OCI-LY7 (cell line): ENCODE measurements around the gene B4GAT1. TPM values are rescaled to one million over a fixed set of nuclear protein-coding genes. Genes with fewer than 3 reads are reported as not detected.

Experiments used
- BruUV-seq: library from RNA; stranded (reverse); fragments of 400-500 nt; replicated peaks from 2 replicates; lab custom pipeline; 2021; lab: Mats Ljungman, UMichigan
- CTCF ChIA-PET: fragments of 300-600 bp; sonication (Branson Sonifier 250); formaldehyde crosslinking; loops from one replicate; lab custom pipeline; 2022; ENCODE audit warnings: antibody characterized with exemption; ENCODE audit not compliant: unreplicated experiment; lab: Charles Lee
- POLR2A ChIA-PET: fragments of 300-600 bp; sonication (Branson Sonifier 250); formaldehyde crosslinking; loops from one replicate; lab custom pipeline; 2022; ENCODE audit warnings: antibody characterized with exemption; lab: Charles Lee
- DNase-seq: peaks from one replicate; pipeline ENCODE4 v3.0.0-alpha.2; 2015; ENCODE audit warnings: low spot score
- H2AFZ ChIP-seq: fragments of 200-600 bp; sonication (generic), shearing (Covaris generic); 2 replicates; pipeline ENCODE4 v1.6.1; 2014; ENCODE audit warnings: mild to moderate bottlenecking, antibody characterized with exemption, low read length, moderate library complexity
- H3K27ac ChIP-seq: fragments of 200-600 bp; sonication (generic); 2 replicates; pipeline ENCODE4 v1.5.1; 2014; ENCODE audit warnings: mixed run types, low read depth, mild to moderate bottlenecking, moderate library complexity, low read length, inconsistent platforms; ENCODE audit not compliant: poor library complexity, severe bottlenecking
- H3K36me3 ChIP-seq: fragments of 200-600 bp; sonication (generic); 2 replicates; pipeline ENCODE4 v1.6.1; 2014; ENCODE audit warnings: mild to moderate bottlenecking, antibody characterized with exemption, low read length, moderate library complexity, mixed read lengths; ENCODE audit not compliant: insufficient read depth
- H3K4me1 ChIP-seq: fragments of 200-600 bp; sonication (generic); 2 replicates; pipeline ENCODE4 v1.5.1; 2014; ENCODE audit warnings: mild to moderate bottlenecking, low read length; ENCODE audit not compliant: insufficient read depth, poor library complexity, severe bottlenecking
- H3K4me2 ChIP-seq: fragments of 200-600 bp; sonication (generic); 2 replicates; pipeline ENCODE4 v1.6.1; 2014; ENCODE audit warnings: mild to moderate bottlenecking, low read length
- H3K4me3 ChIP-seq: fragments of 200-600 bp; sonication (generic); 2 replicates; pipeline ENCODE4 v1.5.1; 2014; ENCODE audit warnings: mild to moderate bottlenecking, low read depth, low read length; ENCODE audit not compliant: poor library complexity, severe bottlenecking
- H3K79me2 ChIP-seq: fragments of 200-600 bp; sonication (generic); 2 replicates; pipeline ENCODE4 v1.6.1; 2016; ENCODE audit warnings: low read depth, mild to moderate bottlenecking, low read length, moderate library complexity, mixed read lengths; ENCODE audit not compliant: insufficient read depth
- H3K9me2 ChIP-seq: fragments of 200-600 bp; sonication (generic); 2 replicates; pipeline ENCODE4 v1.6.1; 2016; ENCODE audit warnings: mild to moderate bottlenecking, low read length, mixed read lengths; ENCODE audit not compliant: insufficient read depth
- H3K9me3 ChIP-seq: fragments of 200-600 bp; sonication (generic); 2 replicates; pipeline ENCODE4 v1.6.1; 2014; ENCODE audit warnings: mild to moderate bottlenecking, mixed run types, low read length, mixed read lengths
- H4K20me1 ChIP-seq: fragments of 200-600 bp; sonication (generic); 2 replicates; pipeline ENCODE4 v1.6.1; 2014; ENCODE audit warnings: mild to moderate bottlenecking, antibody characterized with exemption, low read length, moderate library complexity, mixed read lengths; ENCODE audit not compliant: insufficient read depth
- EZH2phosphoT487 ChIP-seq: fragments of 200-600 bp; sonication (generic); IDR thresholded peaks from 2 replicates; pipeline ENCODE4 v1.6.1; 2018; ENCODE audit warnings: low read depth, borderline replicate concordance, mild to moderate bottlenecking, mixed run types, antibody characterized with exemption, low read length, moderate library complexity, mixed read lengths
- intact Hi-C: fragments of 100-400 bp; cut with micrococcal nuclease; formaldehyde crosslinking; loops from one replicate; pipeline ENCODE4 v1.10.0; 2022; ENCODE audit not compliant: unreplicated experiment
- total RNA-seq, 2 experiments: library from RNA; depleted of rRNA in 1 of 2; stranded (reverse); fragments of >200 nt in 1 of 2; shearing (Covaris generic) in 1 of 2; gene quantifications; 2 replicates each; pipeline ENCODE4 v1.2.3, GENCODE V29; 2014 to 2022
- TF ChIP-seq, protein P1 (sequence below): fragments of 200-600 bp; sonication (generic); conservative IDR thresholded peaks from 2 replicates; pipeline ENCODE4 v1.5.1; 2014; ENCODE audit warnings: mild to moderate bottlenecking, antibody characterized with exemption, low read length, moderate library complexity, mixed read lengths

Gene B4GAT1
- total RNA-seq, 2 experiments from 2014 or later = 9.8 to 11.7 TPM

DNA sequence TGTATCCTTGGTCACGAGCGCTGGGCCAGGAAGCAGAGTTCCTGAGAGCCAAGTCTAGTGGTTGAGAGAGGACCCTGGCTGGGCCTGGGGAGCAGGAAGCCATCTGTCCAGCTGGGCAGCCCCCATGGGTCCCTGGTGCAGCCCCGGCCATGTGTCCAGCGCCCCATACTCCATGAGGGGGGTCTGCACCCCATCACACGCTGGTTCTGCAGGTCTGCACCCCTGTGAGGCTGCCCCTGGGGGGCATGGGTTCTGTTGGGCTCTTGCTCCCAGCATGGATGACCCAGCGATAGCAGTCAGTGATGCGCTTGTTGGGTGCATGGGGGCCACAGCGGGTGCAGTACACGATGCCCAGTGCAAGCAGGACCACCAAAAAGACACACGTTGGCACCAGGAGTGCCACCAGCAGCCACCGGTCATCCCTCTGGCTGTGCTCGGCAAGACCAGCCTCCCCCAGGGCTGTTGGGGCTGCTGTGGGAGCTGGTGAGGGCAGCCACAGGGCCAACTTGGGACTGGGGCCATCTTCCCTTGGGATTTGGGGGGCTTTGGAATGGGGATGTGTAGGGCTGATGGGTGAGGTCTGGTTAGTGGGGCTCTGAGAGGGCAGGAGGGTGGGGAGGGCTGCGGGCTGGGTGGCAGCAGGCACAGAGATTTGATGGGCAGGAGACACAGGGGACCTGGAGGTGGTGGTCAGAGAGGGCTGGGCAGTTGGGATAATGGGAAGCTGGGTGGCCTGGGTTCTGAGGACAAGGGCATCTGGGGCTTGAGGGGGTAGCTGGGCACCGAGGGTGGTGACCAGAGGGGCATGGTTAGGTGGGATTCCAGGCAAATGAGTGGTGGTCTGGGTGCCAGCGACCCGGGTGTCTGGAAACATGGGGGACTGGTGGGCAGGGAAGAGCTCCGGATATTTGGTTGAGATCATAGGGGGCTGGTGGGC lies 32.6 kb downstream of the B4GAT1 start:
- CTCF ChIA-PET = no interaction called here
- Histone ChIP-seq H3K4me2 (no peak overlapping the region), H2AFZ (no peak overlapping the region), H3K4me1 (peaks cover 42% of the 10 kb centered on the region), H4K20me1 (no peaks in the 10 kb centered on the region), H3K4me3 (no peak overlapping the region), H3K9me3 (no peaks in the 10 kb centered on the region), H3K27ac (no peak overlapping the region), H3K9me2 (no peaks in the 10 kb centered on the region), H3K36me3 (no peaks in the 10 kb centered on the region), H3K79me2 (no peaks in the 10 kb centered on the region)
- DNase-seq = no peak
- intact Hi-C loops = loop anchor here (5.0 kb wide), 1 partner anchor 32 kb away; the partner anchor contains the start of genes B4GAT1 and BRMS1
- POLR2A ChIA-PET = no interaction called here
- no TSS peak for BruUV-seq
- no peak for TF ChIP-seq EZH2phosphoT487
- TF ChIP-seq, protein P1, sequence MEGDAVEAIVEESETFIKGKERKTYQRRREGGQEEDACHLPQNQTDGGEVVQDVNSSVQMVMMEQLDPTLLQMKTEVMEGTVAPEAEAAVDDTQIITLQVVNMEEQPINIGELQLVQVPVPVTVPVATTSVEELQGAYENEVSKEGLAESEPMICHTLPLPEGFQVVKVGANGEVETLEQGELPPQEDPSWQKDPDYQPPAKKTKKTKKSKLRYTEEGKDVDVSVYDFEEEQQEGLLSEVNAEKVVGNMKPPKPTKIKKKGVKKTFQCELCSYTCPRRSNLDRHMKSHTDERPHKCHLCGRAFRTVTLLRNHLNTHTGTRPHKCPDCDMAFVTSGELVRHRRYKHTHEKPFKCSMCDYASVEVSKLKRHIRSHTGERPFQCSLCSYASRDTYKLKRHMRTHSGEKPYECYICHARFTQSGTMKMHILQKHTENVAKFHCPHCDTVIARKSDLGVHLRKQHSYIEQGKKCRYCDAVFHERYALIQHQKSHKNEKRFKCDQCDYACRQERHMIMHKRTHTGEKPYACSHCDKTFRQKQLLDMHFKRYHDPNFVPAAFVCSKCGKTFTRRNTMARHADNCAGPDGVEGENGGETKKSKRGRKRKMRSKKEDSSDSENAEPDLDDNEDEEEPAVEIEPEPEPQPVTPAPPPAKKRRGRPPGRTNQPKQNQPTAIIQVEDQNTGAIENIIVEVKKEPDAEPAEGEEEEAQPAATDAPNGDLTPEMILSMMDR = no peak

DNA sequence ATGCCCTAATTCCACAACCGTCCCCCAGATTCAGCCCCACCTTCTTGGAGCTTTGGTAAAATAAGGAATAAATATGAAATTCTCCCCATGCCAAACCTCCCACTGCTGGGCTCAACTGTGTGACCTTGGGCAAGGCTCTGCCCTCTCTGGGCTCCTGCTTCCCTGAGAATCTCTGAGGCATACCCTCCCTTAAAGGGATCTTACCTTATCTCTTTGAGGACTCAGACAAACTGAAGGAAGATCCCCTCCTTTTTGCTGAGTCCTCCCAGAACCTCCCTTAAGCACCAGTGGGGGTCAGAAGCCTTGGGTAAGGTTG lies 33.3 kb downstream of the B4GAT1 start:
- no peak overlapping the region for H3K4me2 ChIP-seq
- H3K27ac ChIP-seq = no peak overlapping the region
- H3K36me3 ChIP-seq = no peaks in the 10 kb centered on the region
- DNase-seq = no peak
- TF ChIP-seq EZH2phosphoT487 = no peak
- TF ChIP-seq, protein P1 = no peak
- no peak overlapping the region for H3K4me3 ChIP-seq
- H3K4me1 ChIP-seq = peaks cover 39% of the 10 kb centered on the region
- ChIA-PET POLR2A (no interaction called here), CTCF (no interaction called here)
- H2AFZ ChIP-seq = no peak overlapping the region
- intact Hi-C loops = loop anchor here (5.0 kb wide), 1 partner anchor 33 kb away; the partner anchor contains the start of genes B4GAT1 and BRMS1
- H3K9me2 ChIP-seq = no peaks in the 10 kb centered on the region
- H4K20me1 ChIP-seq = no peaks in the 10 kb centered on the region
- H3K79me2 ChIP-seq = no peaks in the 10 kb centered on the region
- BruUV-seq = no TSS peak
- no peaks in the 10 kb centered on the region for H3K9me3 ChIP-seq
